Naive thymus-derived CD4-positive, alpha-beta T cell (primary cell): Measurements from ENCODE around the gene MORN2. TPM values are rescaled to one million over a fixed set of nuclear protein-coding genes. Genes with fewer than 3 reads are reported as not detected.
A peak's percentile ranks its signal among the peaks of the same experiment; 100 is the strongest.

Experiments used
- ATAC-seq: fragments of 150-1000 bp; cut with Tn5 transposase; 2 replicates; pipeline ENCODE4 v1.10.0; 2021; ENCODE audit warnings: mild to moderate bottlenecking, moderate library complexity
- CTCF ChIA-PET: fragments of 350-600 bp; sonication (Branson Sonifier 250); formaldehyde crosslinking; loops from one replicate; lab custom pipeline; 2021; ENCODE audit warnings: antibody characterized with exemption; lab: Charles Lee
- POLR2A ChIA-PET: fragments of 350-600 bp; sonication (Branson Sonifier 250); formaldehyde crosslinking; loops from one replicate; lab custom pipeline; 2021; ENCODE audit warnings: antibody characterized with exemption, inconsistent platforms; lab: Charles Lee
- DNase-seq, 9 donors: peaks; one replicate each; pipeline versions ENCODE4 v3.0.0 to v3.0.0-alpha.2; 2020 to 2022; ENCODE audit warnings: mixed read lengths in 1 of 9
- H3K27ac ChIP-seq: one replicate; pipeline ENCODE4 v1.7.0; 2013; ENCODE audit warnings: mild to moderate bottlenecking, low read depth, low read length, moderate library complexity
- H3K27me3 ChIP-seq, 2 donors: one replicate each; pipeline ENCODE4 v1.7.0; 2013; ENCODE audit warnings: low read length in 2 of 2, mild to moderate bottlenecking in 2 of 2, moderate library complexity in 2 of 2; ENCODE audit not compliant: control insufficient read depth in 2 of 2, insufficient read depth in 2 of 2
- H3K36me3 ChIP-seq, 3 experiments: 1 replicate in 2 of 3; 2 replicates in 1 of 3; pipeline ENCODE4 v1.7.0; 2013; ENCODE audit warnings: low read length in 3 of 3, mild to moderate bottlenecking in 3 of 3, moderate library complexity in 1 of 3; ENCODE audit not compliant: insufficient read depth in 3 of 3, control insufficient read depth in 2 of 3
- H3K4me1 ChIP-seq, 2 donors: one replicate each; pipeline ENCODE4 v1.7.0; 2013; ENCODE audit warnings: low read length in 2 of 2, mild to moderate bottlenecking in 2 of 2, moderate library complexity in 1 of 2; ENCODE audit not compliant: control insufficient read depth in 2 of 2, insufficient read depth in 2 of 2
- H3K4me3 ChIP-seq: 2 replicates; pipeline ENCODE4 v1.7.0; 2013; ENCODE audit warnings: mild to moderate bottlenecking, low read length
- H3K9me3 ChIP-seq, 3 experiments: 1 replicate in 2 of 3; 2 replicates in 1 of 3; pipeline ENCODE4 v1.7.0; 2013; ENCODE audit warnings: low read length in 3 of 3; ENCODE audit not compliant: control insufficient read depth in 2 of 3
- H3K27ac Mint-ChIP-seq, 9 donors: one replicate each; pipeline ENCODE4 v1.8.0; 2020 to 2022; ENCODE audit warnings: mixed read lengths in 9 of 9, mild to moderate bottlenecking in 8 of 9, moderate library complexity in 5 of 9, inconsistent platforms in 2 of 9
- H3K27me3 Mint-ChIP-seq, 5 donors: one replicate each; pipeline ENCODE4 v1.8.0; 2021 to 2022; ENCODE audit warnings: mixed read lengths in 5 of 5, mild to moderate bottlenecking in 1 of 5
- H3K36me3 Mint-ChIP-seq, 5 donors: one replicate each; pipeline ENCODE4 v1.8.0; 2020 to 2022; ENCODE audit warnings: mixed read lengths in 5 of 5, mild to moderate bottlenecking in 3 of 5, inconsistent platforms in 1 of 5
- H3K4me1 Mint-ChIP-seq, 7 donors: one replicate each; pipeline ENCODE4 v1.8.0; 2020 to 2022; ENCODE audit warnings: mixed read lengths in 7 of 7, mild to moderate bottlenecking in 3 of 7, inconsistent platforms in 1 of 7
- H3K4me3 Mint-ChIP-seq, 10 donors: one replicate each; pipeline ENCODE4 v1.8.0; 2020 to 2022; ENCODE audit warnings: mild to moderate bottlenecking in 10 of 10, mixed read lengths in 10 of 10, moderate library complexity in 6 of 10, inconsistent platforms in 2 of 10
- H3K9me3 Mint-ChIP-seq, 11 donors: one replicate each; pipeline ENCODE4 v1.8.0; 2020 to 2022; ENCODE audit warnings: mixed read lengths in 11 of 11, mild to moderate bottlenecking in 4 of 11, inconsistent platforms in 1 of 11, moderate library complexity in 1 of 11
- intact Hi-C, 2 donors: fragments of 100-400 bp; cut with micrococcal nuclease; formaldehyde crosslinking; loops; one replicate each; pipeline ENCODE4 v1.15.1; 2023
- polyA plus RNA-seq, 2 donors: library from polyadenylated mRNA; unstranded; fragments of 300-500 nt; fragmentation: Illumina TruSeq; gene quantifications; one replicate each; pipeline ENCODE4 v1.2.3, GENCODE V29; 2021
- total RNA-seq, 6 experiments: library from RNA in 5 of 6; stranded (reverse) in 5 of 6; gene quantifications; 1 replicate in 5 of 6; 2 replicates in 1 of 6; pipeline ENCODE4 v1.2.3 and lab custom pipeline; 2021 to 2026

The MORN2 gene
- total and polyA plus RNA-seq, 7 experiments from 2014 or later = 1.5 to 9.5 (median 2.6) TPM

- no peak overlapping the region for H3K27ac ChIP-seq
- H3K4me1 ChIP-seq = no peaks in the 10 kb centered on the region
- Mint-ChIP-seq H3K4me1 (peaks cover 0 to 2% (median 0%) of the 10 kb centered on the region in 7 donors), H3K27me3 (no peaks in the 10 kb centered on the region), H3K36me3 (peaks cover 0 to 29% (median 23%) of the 10 kb centered on the region in 5 donors), H3K9me3 (no peaks in the 10 kb centered on the region), H3K27ac (no peak overlapping the region), H3K4me3 (no peak overlapping the region)
- no peaks in the 10 kb centered on the region for H3K27me3 ChIP-seq
- ATAC-seq (peak; percentile 87), DNase-seq (no peak)
- peaks cover 0 to 12% (median 0%) of the 10 kb centered on the region in 3 experiments for H3K36me3 ChIP-seq
- CTCF ChIA-PET = interaction anchor here (0.7 to 0.8 kb wide), 2 partner anchors 29 to 1440 kb away, joined by 3 to 4 read pairs; no protein-coding TSS in a partner anchor
- H3K9me3 ChIP-seq = no peaks in the 10 kb centered on the region
- no peak overlapping the region for H3K4me3 ChIP-seq
- intact Hi-C loops = loop anchor here (1.0 to 5.0 kb wide), 4 partner anchors 255 to 300 kb away; no protein-coding TSS in a partner anchor
- POLR2A ChIA-PET = no interaction called here
Observed at GRCh38 chr2:38835990-38836389, 39.8 kb upstream of the MORN2 start.

- CTCF ChIA-PET = interaction anchor here (0.7 kb wide), 1 partner anchor 28 kb away, joined by 4 read pairs; no protein-coding TSS in a partner anchor
- Mint-ChIP-seq H3K27ac (no peak overlapping the region), H3K9me3 (no peaks in the 10 kb centered on the region), H3K36me3 (peaks cover 0 to 37% (median 30%) of the 10 kb centered on the region in 5 donors), H3K4me1 (peaks cover 0 to 2% (median 0%) of the 10 kb centered on the region in 7 donors), H3K4me3 (no peak overlapping the region), H3K27me3 (no peaks in the 10 kb centered on the region)
- intact Hi-C loops = loop anchor here in 1 of 2 donors (5.0 kb wide), 1 partner anchor 299 kb away; no protein-coding TSS in a partner anchor
- no peaks in the 10 kb centered on the region for H3K9me3 ChIP-seq
- ATAC-seq (no peak), DNase-seq (no peak)
- no peaks in the 10 kb centered on the region for H3K4me1 ChIP-seq
- H3K27ac ChIP-seq = no peak overlapping the region
- no peaks in the 10 kb centered on the region for H3K27me3 ChIP-seq
- H3K4me3 ChIP-seq = no peak overlapping the region
- POLR2A ChIA-PET = no interaction called here
- peaks cover 0 to 20% (median 3%) of the 10 kb centered on the region in 3 experiments for H3K36me3 ChIP-seq
Observed at GRCh38 chr2:38836791-38837190, 39.0 kb upstream of the MORN2 start.

GRCh38 chr2:38850045-38850444 is 25.7 kb upstream of the MORN2 start:
- CTCF ChIA-PET = no interaction called here
- H3K9me3 Mint-ChIP-seq = no peaks in the 10 kb centered on the region
- Histone ChIP-seq H3K4me3 (no peak overlapping the region), H3K9me3 (no peaks in the 10 kb centered on the region), H3K27ac (no peak overlapping the region), H3K27me3 (no peaks in the 10 kb centered on the region), H3K36me3 (peaks cover 4 to 30% (median 8%) of the 10 kb centered on the region in 3 experiments), H3K4me1 (no peaks in the 10 kb centered on the region)
- H3K27me3 Mint-ChIP-seq = no peaks in the 10 kb centered on the region
- H3K36me3 Mint-ChIP-seq = peaks cover 8 to 70% (median 30%) of the 10 kb centered on the region in 5 donors
- DNase-seq (no peak), ATAC-seq (no peak)
- H3K4me3 Mint-ChIP-seq = no peak overlapping the region
- H3K4me1 Mint-ChIP-seq = peaks cover 0 to 3% (median 0%) of the 10 kb centered on the region in 7 donors
- no peak overlapping the region for H3K27ac Mint-ChIP-seq
- intact Hi-C loops = no loop called here
- POLR2A ChIA-PET = interaction anchor here (0.9 kb wide), 1 partner anchor 9 kb away, joined by 3 read pairs; no protein-coding TSS in a partner anchor

- no peak for DNase-seq
- ATAC-seq = no peak
- Histone ChIP-seq H3K36me3 (peaks cover 11 to 33% (median 14%) of the 10 kb centered on the region in 3 experiments), H3K27me3 (no peaks in the 10 kb centered on the region), H3K4me3 (no peak overlapping the region), H3K4me1 (no peaks in the 10 kb centered on the region), H3K9me3 (no peaks in the 10 kb centered on the region), H3K27ac (no peak overlapping the region)
- CTCF ChIA-PET = no interaction called here
- Mint-ChIP-seq H3K9me3 (no peaks in the 10 kb centered on the region), H3K36me3 (peaks cover 11 to 58% (median 41%) of the 10 kb centered on the region in 5 donors), H3K4me1 (no peaks in the 10 kb centered on the region), H3K27ac (no peak overlapping the region), H3K4me3 (no peak overlapping the region), H3K27me3 (no peaks in the 10 kb centered on the region)
- POLR2A ChIA-PET = no interaction called here
- intact Hi-C loops = no loop called here
Observed at GRCh38 chr2:38856165-38856564, 19.6 kb upstream of the MORN2 start.

- CTCF ChIA-PET = no interaction called here
- no peak for ATAC-seq
- Histone ChIP-seq H3K36me3 (peaks cover 6 to 32% (median 19%) of the 10 kb centered on the region in 3 experiments), H3K27ac (no peak overlapping the region), H3K4me1 (no peaks in the 10 kb centered on the region), H3K4me3 (no peak overlapping the region), H3K9me3 (no peaks in the 10 kb centered on the region), H3K27me3 (no peaks in the 10 kb centered on the region)
- POLR2A ChIA-PET = no interaction called here
- no peak for DNase-seq
- Mint-ChIP-seq H3K27me3 (no peaks in the 10 kb centered on the region), H3K4me1 (peaks cover 0 to 6% (median 0%) of the 10 kb centered on the region in 7 donors), H3K27ac (no peak overlapping the region), H3K9me3 (no peaks in the 10 kb centered on the region), H3K36me3 (peaks cover 13 to 67% (median 58%) of the 10 kb centered on the region in 5 donors), H3K4me3 (no peak overlapping the region)
- intact Hi-C loops = no loop called here
Observed at GRCh38 chr2:38862476-38862875, 13.3 kb upstream of the MORN2 start.

GRCh38 chr2:38863061-38863695 is 12.6 kb upstream of the MORN2 start:
- no peaks in the 10 kb centered on the region for H3K27me3 Mint-ChIP-seq

More at GRCh38 chr2:38863061-38863695, 12.6 kb upstream of the MORN2 start:
- ATAC-seq (no peak), DNase-seq (no peak)
- H3K27me3 ChIP-seq = no peaks in the 10 kb centered on the region
- no peaks in the 10 kb centered on the region for H3K9me3 ChIP-seq
- Mint-ChIP-seq H3K4me1 (peaks cover 0 to 6% (median 0%) of the 10 kb centered on the region in 7 donors), H3K9me3 (no peaks in the 10 kb centered on the region), H3K27ac (peak overlapping the region in 1 of 9 donors; percentile 26), H3K4me3 (no peak overlapping the region), H3K36me3 (peaks cover 18 to 71% (median 62%) of the 10 kb centered on the region in 5 donors)
- ChIA-PET CTCF (no interaction called here), POLR2A (no interaction called here)
- H3K4me1 ChIP-seq = no peaks in the 10 kb centered on the region
- H3K27ac ChIP-seq = no peak overlapping the region
- H3K36me3 ChIP-seq = peaks cover 6 to 32% (median 19%) of the 10 kb centered on the region in 3 experiments
- no peak overlapping the region for H3K4me3 ChIP-seq
- intact Hi-C loops = no loop called here
